ENCODE results near the gene RYR1. TPM values are rescaled to one million over a fixed set of nuclear protein-coding genes. Genes with fewer than 3 reads are reported as not detected.

Gene RYR1
- total and polyA plus RNA-seq, 2 of the 13 experiments (the other 11 are each of a cell fraction or from before 2014, with no cell fraction given) = 0.03 TPM; not detected in 1

DNA sequence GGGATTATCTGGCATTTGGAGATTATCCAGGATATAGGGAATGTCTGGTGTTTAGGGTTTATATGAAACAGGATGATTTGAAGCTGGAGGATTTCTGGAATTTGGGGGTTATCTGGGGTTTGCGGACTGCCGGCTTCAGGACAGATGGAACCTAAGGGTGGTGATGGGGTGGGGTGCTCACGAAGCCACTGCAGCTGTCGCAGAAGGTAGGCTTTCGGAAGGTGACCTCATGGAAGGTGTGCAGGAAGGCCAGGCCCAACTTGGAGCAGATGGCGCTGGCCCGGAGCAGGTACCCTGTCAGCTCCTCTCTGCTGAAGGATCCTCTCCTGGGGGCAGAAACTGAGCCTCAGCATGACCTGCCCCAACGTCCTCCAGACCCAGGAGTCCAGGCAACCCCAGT, 21.0 kb upstream of the RYR1 start:
- CTCF ChIA-PET (ENCODE audit: low intra/inter-chr PET ratio, low total read pairs) = no interaction called here
- POLR2A ChIA-PET = no interaction called here
- FAIRE-seq (no peak), DNase-seq (ENCODE audit: low spot score) (no peak), ATAC-seq (no peak)
- Histone ChIP-seq H3K79me2 (ENCODE audit: insufficient read depth, low read length) (no peaks in the 10 kb centered on the region), H3K9me3 (ENCODE audit: low read length) (no peaks in the 10 kb centered on the region), H3K27me3 (ENCODE audit: control insufficient read depth in 1 of 2, insufficient read depth in 2 of 2, low read length in 2 of 2) (peaks cover 0 to 15% of the 10 kb centered on the region in 2 experiments; a peak in 2 of 5 replicates), H3K4me2 (ENCODE audit: low read depth, low read length) (no peak overlapping the region), H4K20me1 (ENCODE audit: insufficient read depth, low read length) (no peaks in the 10 kb centered on the region), H2AFZ (ENCODE audit: low read length) (no peak overlapping the region), H3K9ac (ENCODE audit: insufficient read depth, low read depth, low read length) (no peak overlapping the region), H3K36me3 (replicated peaks in 1 of 2; ENCODE audit: control insufficient read depth in 1 of 2, insufficient read depth in 2 of 2, low read length in 2 of 2) (no peaks in the 10 kb centered on the region), H3K4me1 (ENCODE audit: insufficient read depth, low read length) (no peaks in the 10 kb centered on the region), H3K27ac (ENCODE audit: extremely low read length, insufficient read depth, low read length) (no peak overlapping the region), H3K4me3 (replicated peaks in 1 of 3; ENCODE audit: insufficient read depth in 1 of 3, low read depth in 2 of 3, low read length in 3 of 3) (no peak overlapping the region)
- BruUV-seq (replicated peaks) = no TSS peak
- intact Hi-C loops (cut with micrococcal nuclease; ENCODE audit: unreplicated experiment) (no loop called here), in situ Hi-C loops (cut with HindIII; ENCODE audit: extremely low pct_ligation_motif_present, low pct_unique_long_range_greater_than_20kb) (no loop called here)
- TF ChIP-seq ZKSCAN5 (CRISPR knock-in tag; IDR thresholded peaks at IDR 0.05) = no peak
- TF ChIP-seq RFX3 (CRISPR knock-in tag; IDR thresholded peaks at IDR 0.05) = no peak
- no peak for TF ChIP-seq ZNF589 (CRISPR knock-in tag; conservative IDR thresholded peaks at IDR 0.05)
- TF ChIP-seq, protein P1, sequence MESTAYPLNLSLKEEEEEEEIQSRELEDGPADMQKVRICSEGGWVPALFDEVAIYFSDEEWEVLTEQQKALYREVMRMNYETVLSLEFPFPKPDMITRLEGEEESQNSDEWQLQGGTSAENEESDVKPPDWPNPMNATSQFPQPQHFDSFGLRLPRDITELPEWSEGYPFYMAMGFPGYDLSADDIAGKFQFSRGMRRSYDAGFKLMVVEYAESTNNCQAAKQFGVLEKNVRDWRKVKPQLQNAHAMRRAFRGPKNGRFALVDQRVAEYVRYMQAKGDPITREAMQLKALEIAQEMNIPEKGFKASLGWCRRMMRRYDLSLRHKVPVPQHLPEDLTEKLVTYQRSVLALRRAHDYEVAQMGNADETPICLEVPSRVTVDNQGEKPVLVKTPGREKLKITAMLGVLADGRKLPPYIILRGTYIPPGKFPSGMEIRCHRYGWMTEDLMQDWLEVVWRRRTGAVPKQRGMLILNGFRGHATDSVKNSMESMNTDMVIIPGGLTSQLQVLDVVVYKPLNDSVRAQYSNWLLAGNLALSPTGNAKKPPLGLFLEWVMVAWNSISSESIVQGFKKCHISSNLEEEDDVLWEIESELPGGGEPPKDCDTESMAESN (CRISPR knock-in tag; conservative IDR thresholded peaks at IDR 0.05) = no peak
- no peak for TF ChIP-seq ZNF12 (CRISPR knock-in tag; IDR thresholded peaks at IDR 0.05)
- no peak for TF ChIP-seq CENPBD1 (CRISPR knock-in tag; IDR thresholded peaks at IDR 0.05; ENCODE audit: borderline replicate concordance, low read depth)
- TF ChIP-seq DBP (CRISPR knock-in tag; IDR thresholded peaks at IDR 0.05; ENCODE audit: not compliant biosample characterization) = no peak
- no peak for TF ChIP-seq POLR2AphosphoS2 (IDR thresholded peaks at IDR 0.05; ENCODE audit: low read depth, low read length)
- no peak for TF ChIP-seq ZNF33B (CRISPR knock-in tag; IDR thresholded peaks at IDR 0.05)
- no peak for TF ChIP-seq ELF4 (CRISPR knock-in tag; IDR thresholded peaks at IDR 0.05; ENCODE audit: borderline replicate concordance)
- TF ChIP-seq REXO4 (CRISPR knock-in tag; IDR thresholded peaks at IDR 0.05; ENCODE audit: borderline replicate concordance) = no peak
- no peak for TF ChIP-seq ZNF557 (CRISPR knock-in tag; IDR thresholded peaks at IDR 0.05)
- TF ChIP-seq SALL1 (CRISPR knock-in tag; IDR thresholded peaks at IDR 0.05) = no peak
- TF ChIP-seq RBAK (CRISPR knock-in tag; IDR thresholded peaks at IDR 0.05) = no peak
- no peak for TF ChIP-seq ZNF256 (CRISPR knock-in tag; conservative IDR thresholded peaks at IDR 0.05)
- TF ChIP-seq BRCA1 (CRISPR knock-in tag; IDR thresholded peaks at IDR 0.05) = no peak
- WGBS (ENCODE audit: low lambda C conversion rate) = 60% methylated on average over 5 of the region's 8 CpGs
